KOPT-K1 (cell line): ENCODE results near the gene CHST8.
"Not testable (repeated sequence)": the region's sequence is repeated elsewhere in the genome, so short reads cannot be mapped to it uniquely, and the experiment has no call there.

Experiments
- H3K27ac ChIP-seq: fragments of 200-600 bp; sonication (generic); 2 replicates; pipeline ENCODE4 v1.5.1; 2016; ENCODE audit warnings: antibody characterized with exemption, mild to moderate bottlenecking, low read depth, low read length; ENCODE audit not compliant: poor library complexity, severe bottlenecking
- H3K36me3 ChIP-seq: fragments of 200-600 bp; sonication (generic); 2 replicates; pipeline ENCODE4 v1.5.1; 2017; ENCODE audit warnings: antibody characterized with exemption, mild to moderate bottlenecking, low read length, moderate library complexity; ENCODE audit not compliant: insufficient read depth
- H3K9me3 ChIP-seq: fragments of 200-600 bp; sonication (generic); 2 replicates; pipeline ENCODE4 v1.5.1; 2017; ENCODE audit warnings: antibody characterized with exemption, low read length, mild to moderate bottlenecking; ENCODE audit not compliant: insufficient read depth, poor library complexity, severe bottlenecking

The CHST8 gene, protein sequence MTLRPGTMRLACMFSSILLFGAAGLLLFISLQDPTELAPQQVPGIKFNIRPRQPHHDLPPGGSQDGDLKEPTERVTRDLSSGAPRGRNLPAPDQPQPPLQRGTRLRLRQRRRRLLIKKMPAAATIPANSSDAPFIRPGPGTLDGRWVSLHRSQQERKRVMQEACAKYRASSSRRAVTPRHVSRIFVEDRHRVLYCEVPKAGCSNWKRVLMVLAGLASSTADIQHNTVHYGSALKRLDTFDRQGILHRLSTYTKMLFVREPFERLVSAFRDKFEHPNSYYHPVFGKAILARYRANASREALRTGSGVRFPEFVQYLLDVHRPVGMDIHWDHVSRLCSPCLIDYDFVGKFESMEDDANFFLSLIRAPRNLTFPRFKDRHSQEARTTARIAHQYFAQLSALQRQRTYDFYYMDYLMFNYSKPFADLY

DNA sequence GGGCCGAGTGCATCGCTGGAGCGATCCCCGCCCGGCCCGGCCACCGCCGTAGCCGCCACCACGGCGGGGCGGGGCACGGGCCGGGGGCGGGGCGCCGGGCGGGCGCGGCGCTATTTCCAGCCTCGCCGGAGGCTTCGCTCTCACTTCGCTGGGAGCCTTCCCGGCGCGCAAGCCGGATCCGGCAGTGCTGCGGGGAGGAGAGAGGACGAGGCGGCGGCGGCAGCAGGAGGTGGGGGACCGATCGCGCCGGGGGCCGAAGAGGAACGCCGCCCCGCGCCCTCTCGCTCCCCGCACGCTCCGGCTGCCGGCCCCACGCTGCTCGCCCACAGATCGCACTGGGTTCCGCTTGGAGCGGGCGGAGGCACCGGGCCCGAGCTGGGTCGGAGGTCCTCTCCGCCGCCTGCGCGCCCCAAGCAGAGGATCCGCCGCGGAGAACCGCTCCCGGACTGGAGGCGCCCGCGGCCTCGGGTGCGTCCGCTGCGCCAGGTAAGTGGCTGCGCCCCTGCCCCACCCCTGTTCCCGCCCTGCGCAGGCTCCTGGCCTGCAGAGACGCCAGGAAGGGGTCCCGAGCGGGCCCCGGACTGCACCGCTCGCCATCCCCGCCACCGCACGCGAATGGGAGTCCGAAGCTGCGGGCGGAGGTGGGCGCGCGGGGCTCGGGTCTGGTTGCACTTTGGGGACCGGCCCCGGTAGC, at the start of gene CHST8:
CHST8 (plus strand) TSS at position 143 of the 694 bp plus-strand sequence. CDS start 67,309 bp downstream, outside the sequence.
- H3K27ac ChIP-seq = no peak within 1 kb of the TSS
- no peaks in the 10 kb centered on the region for H3K36me3 ChIP-seq

GRCh38 chr19:33572929-33573328, 48.8 kb upstream of the CHST8 start:
- H3K27ac ChIP-seq = no peak overlapping the region
- peaks cover 20% of the 10 kb centered on the region for H3K9me3 ChIP-seq
- H3K36me3 ChIP-seq = no peaks in the 10 kb centered on the region

More for the DNA sequence above, at the start of gene CHST8:
- H3K9me3 ChIP-seq = no peaks in the 10 kb centered on the region

DNA sequence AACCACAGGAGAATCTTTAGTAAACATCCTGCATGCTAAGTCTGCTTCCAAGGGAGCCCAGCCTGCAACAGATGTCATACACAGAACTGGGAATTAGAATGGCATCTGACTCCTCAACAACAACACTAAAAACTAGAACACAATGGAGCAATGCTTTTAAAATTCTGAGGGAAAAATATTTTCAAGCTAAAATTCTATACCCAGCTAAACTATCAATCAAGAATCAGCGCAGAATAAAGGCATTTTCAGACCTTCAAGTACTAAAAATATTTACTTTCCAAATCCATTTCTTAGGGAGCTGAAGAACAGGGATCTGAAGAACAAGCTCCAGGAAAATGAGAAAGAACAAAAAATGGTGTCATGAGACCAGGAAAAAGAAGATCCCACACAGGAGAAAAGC, 46.9 kb upstream of the CHST8 start:
- no peaks in the 10 kb centered on the region for H3K36me3 ChIP-seq
- H3K27ac ChIP-seq = no peak overlapping the region

GRCh38 chr19:33578697-33579096, 43.1 kb upstream of the CHST8 start:
- no peaks in the 10 kb centered on the region for H3K36me3 ChIP-seq
- H3K9me3 ChIP-seq = peaks cover 17% of the 10 kb centered on the region
- H3K27ac ChIP-seq = no peak overlapping the region

More for the DNA sequence above, 46.9 kb upstream of the CHST8 start:
- H3K9me3 ChIP-seq = peaks cover 20% of the 10 kb centered on the region

DNA sequence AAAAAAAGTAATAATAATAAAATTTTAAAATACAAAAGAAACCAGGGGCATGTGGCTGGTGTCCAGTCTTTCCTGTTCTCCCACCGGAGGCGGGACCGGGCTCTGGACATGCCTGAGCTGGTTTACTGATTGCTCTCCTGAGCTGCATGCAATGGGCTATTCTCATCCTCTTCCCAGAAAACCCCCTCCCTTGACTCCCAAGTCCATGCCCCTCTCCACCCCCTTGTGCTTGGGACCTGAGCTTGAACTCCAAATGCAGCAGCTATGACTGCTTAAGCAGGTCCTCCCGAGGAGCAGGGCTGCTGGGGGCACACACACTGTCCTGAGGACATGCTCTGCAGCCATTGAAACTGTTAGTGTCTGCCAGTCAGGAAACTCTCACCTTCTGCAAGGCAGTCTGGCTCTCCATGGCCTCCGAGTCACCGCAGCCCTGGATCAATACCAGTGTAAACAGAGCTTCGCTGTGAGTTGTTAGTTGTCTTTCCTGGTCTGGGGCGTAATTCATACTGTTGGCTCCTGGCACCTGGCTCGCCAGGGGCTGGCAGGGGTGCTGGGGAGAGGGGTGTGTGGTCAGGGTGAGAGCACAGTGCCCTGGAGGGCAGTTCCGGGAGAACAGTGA, 41.6 kb upstream of the CHST8 start:
- peaks cover 3% of the 10 kb centered on the region for H3K9me3 ChIP-seq
- no peaks in the 10 kb centered on the region for H3K36me3 ChIP-seq
- no peak overlapping the region for H3K27ac ChIP-seq

DNA sequence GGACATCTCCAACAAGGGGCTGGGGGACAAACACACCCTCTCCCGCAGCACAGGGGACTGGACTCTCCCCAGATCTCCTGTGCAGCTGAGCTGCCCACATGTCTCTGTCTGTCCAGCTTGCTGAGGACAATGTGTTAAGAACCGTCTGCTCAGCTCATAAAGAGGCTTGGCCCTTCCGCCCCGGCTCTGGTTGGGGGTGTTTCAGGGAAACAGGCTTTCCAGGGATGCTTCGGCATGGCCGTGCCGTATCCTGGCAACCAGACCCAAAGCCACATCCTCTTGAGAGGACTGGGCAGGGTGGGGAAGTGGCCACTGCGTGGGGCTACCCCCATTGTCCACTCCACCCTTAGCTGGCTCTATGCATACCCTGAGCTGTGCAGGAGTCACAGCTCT, 41.1 kb upstream of the CHST8 start:
- H3K9me3 ChIP-seq = no peaks in the 10 kb centered on the region
- H3K36me3 ChIP-seq = no peaks in the 10 kb centered on the region
- H3K27ac ChIP-seq = no peak overlapping the region

- H3K36me3 ChIP-seq = no peaks in the 10 kb centered on the region
- H3K9me3 ChIP-seq = peaks cover 11% of the 10 kb centered on the region
- H3K27ac ChIP-seq = no peak overlapping the region
These were observed 38.8 kb upstream of the CHST8 start for GRCh38 chr19:33582914-33583313.

DNA sequence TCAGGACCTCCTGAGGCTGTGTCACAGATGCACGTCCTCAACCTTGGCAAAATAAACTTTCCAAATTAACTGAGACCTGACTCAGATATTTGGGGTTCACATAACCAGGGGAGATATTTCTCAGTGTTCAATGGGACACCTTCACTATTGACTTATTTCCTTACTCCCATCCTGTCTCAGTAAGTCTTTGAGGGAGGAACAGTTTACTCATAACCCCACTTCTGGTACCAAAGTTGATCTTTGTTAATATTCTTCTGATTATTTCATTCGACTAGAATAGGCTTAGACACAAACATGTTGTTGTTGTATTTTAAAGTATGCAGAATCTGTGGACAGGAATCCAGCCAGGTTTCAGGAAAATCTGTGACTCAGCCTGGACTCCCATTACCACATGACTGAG, 34.6 kb upstream of the CHST8 start:
- H3K9me3 ChIP-seq = peaks cover 14% of the 10 kb centered on the region
- no peaks in the 10 kb centered on the region for H3K36me3 ChIP-seq
- H3K27ac ChIP-seq = no peak overlapping the region

DNA sequence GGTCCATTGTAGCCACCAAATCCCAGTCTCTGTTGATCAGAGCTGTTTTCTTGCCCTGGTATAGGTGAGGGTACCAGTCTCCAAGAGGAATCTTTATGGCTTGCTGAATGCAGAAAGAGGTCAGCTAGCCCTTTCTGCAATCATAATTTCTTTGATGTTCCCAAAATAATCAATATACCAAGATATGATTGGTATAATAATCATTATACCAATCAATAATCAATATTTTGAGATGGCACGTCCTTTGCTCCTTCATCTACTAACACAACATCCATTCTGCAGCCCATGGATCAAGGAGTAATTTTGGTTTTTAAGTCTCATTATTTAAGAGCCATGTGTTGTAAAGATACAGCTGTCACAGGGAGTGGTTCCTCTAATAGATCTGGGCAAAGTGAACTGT, 31.5 kb upstream of the CHST8 start:
- H3K36me3 ChIP-seq = no peaks in the 10 kb centered on the region
- no peak overlapping the region for H3K27ac ChIP-seq
- H3K9me3 ChIP-seq = peaks cover 19% of the 10 kb centered on the region

- Histone ChIP-seq H3K36me3 (no peaks in the 10 kb centered on the region), H3K9me3 (peaks cover 10% of the 10 kb centered on the region), H3K27ac (no peak overlapping the region)
These were observed 26.0 kb upstream of the CHST8 start for GRCh38 chr19:33595783-33596182.

DNA sequence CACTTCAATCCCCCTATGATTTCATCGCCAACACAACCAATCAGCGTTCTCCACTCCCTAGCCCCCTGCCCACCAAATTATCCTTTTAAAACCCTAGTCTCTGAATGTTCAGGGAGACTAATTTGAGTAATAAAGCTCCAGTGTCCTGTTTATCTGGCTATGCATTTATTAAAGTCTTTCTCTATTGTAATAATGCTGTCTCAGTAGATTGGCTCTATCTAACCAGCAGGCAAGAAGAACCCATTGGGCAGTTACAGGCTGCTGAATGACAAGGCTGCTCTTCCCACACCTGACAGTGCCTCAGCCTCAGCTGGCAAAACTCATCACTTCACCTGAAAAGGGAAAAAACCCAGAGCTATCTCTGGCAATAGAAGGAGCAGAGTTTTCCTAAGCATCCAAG, 20.2 kb upstream of the CHST8 start:
- no peak overlapping the region for H3K27ac ChIP-seq
- H3K9me3 ChIP-seq = peaks cover 18% of the 10 kb centered on the region
- no peaks in the 10 kb centered on the region for H3K36me3 ChIP-seq

- peaks cover 18% of the 10 kb centered on the region for H3K9me3 ChIP-seq
- H3K27ac ChIP-seq = no peak overlapping the region
- no peaks in the 10 kb centered on the region for H3K36me3 ChIP-seq
These were observed 19.1 kb upstream of the CHST8 start for GRCh38 chr19:33602576-33603204.

DNA sequence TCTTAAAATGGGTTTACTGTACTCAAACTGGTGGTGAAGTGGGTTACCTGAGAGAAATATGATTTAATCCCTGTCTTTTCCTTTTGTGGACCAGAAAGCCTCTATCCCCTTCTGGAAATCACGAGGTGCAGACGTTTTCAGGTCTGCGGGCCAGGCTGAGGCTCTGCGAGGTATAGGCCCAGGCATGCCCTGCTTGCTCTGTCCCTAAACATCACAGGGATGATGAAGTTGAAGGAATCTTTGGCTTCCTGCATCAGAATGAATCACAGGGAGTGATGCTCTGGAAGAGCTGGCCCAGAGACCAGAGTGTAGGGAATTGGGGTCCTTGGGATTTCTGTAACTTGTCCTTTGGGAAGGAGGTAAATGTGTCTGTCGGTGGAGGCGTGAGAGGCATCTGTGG, 18.4 kb upstream of the CHST8 start:
- Histone ChIP-seq H3K27ac (no peak overlapping the region), H3K9me3 (peaks cover 18% of the 10 kb centered on the region), H3K36me3 (no peaks in the 10 kb centered on the region)

DNA sequence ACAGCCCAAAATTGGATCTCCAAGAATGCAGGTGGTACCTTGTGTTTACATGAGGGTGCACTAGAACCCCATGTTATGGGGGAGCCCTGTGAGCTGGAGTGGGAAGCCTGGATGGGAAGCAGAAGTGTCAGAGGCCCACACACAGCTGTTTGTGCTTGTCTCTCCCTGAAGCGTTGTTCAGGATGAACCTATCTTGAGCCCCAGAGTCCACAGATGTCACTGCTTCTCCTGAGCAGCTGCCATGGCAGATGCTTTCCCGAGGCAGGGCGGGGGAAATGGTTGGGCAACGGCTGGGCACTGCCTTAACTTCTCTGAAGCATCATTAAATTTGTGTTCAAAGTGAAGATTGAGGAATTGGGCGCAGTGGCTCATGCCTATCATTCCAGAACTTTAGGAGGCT, 17.1 kb upstream of the CHST8 start:
- Histone ChIP-seq H3K36me3 (no peaks in the 10 kb centered on the region), H3K9me3 (peaks cover 18% of the 10 kb centered on the region), H3K27ac (no peak overlapping the region)

GRCh38 chr19:33605803-33606295, 15.9 kb upstream of the CHST8 start:
- H3K9me3 ChIP-seq = peaks cover 15% of the 10 kb centered on the region
- not testable (repeated sequence) for H3K27ac ChIP-seq, H3K36me3 ChIP-seq
